Colonic mucosa (tissue), 4 donors: ENCODE measurements around the gene TRAPPC3L. TPM values are rescaled to one million over a fixed set of nuclear protein-coding genes. Genes with fewer than 3 reads are reported as not detected.

ENCODE experiments used
- DNase-seq: peaks from one replicate; pipeline ENCODE4 v3.0.0-alpha.2; 2020
- H3K27ac ChIP-seq: fragments of 200-600 bp; one replicate; pipeline ENCODE4 v1.8.0; 2021
- H3K27me3 ChIP-seq: fragments of 200-600 bp; one replicate; pipeline ENCODE4 v1.8.0; 2021
- H3K36me3 ChIP-seq: fragments of 200-600 bp; one replicate; pipeline ENCODE4 v1.8.0; 2021
- H3K4me1 ChIP-seq: fragments of 200-600 bp; one replicate; pipeline ENCODE4 v1.8.0; 2021; ENCODE audit warnings: mild to moderate bottlenecking
- H3K4me3 ChIP-seq: fragments of 200-600 bp; one replicate; pipeline ENCODE4 v1.8.0; 2021
- H3K9ac ChIP-seq, 2 donors: one replicate each; pipeline ENCODE4 v1.7.0; 2013; ENCODE audit warnings: control low read depth in 2 of 2, low read depth in 2 of 2, low read length in 2 of 2
- H3K9me3 ChIP-seq: fragments of 200-600 bp; one replicate; pipeline ENCODE4 v1.8.0; 2021
- CTCF ChIP-seq: fragments of 200-600 bp; IDR thresholded peaks from one replicate; pipeline ENCODE4 v1.8.0; 2022; ENCODE audit warnings: antibody characterized with exemption, mild to moderate bottlenecking
- intact Hi-C: fragments of 100-400 bp; cut with DNase I; formaldehyde crosslinking; loops from one replicate; pipeline ENCODE4 v1.14.1; 2022
- total RNA-seq, 2 donors: library from RNA; stranded (reverse); fragmentation: NEBNext Ultra II Directional in 1 of 2; extraction: Animal tissue kit (Norgen Biotek cat#: 25700) in 1 of 2; gene quantifications; one replicate each; pipeline ENCODE4 v1.2.1, GENCODE V29; 2021
- donor health status: healthy.
- donor health status: DM: no; HTN: no; CAD: no.
- donor health status: DM: no; HTN: no; CAD: no.

TRAPPC3L gene
- total RNA-seq, 2 donors from 2014 or later, result not detected

- no peaks in the 10 kb centered on the region for H3K4me1 ChIP-seq
- H3K27me3 ChIP-seq, result no peaks in the 10 kb centered on the region
- no peak overlapping the region for H3K9ac ChIP-seq
- intact Hi-C loops, result loop anchor here (5.0 kb wide), 2 partner anchors 246 to 266 kb away; no protein-coding TSS in a partner anchor
- no peaks in the 10 kb centered on the region for H3K36me3 ChIP-seq
- no peak for DNase-seq
- H3K27ac ChIP-seq, result no peak overlapping the region
- no peaks in the 10 kb centered on the region for H3K9me3 ChIP-seq
- no peak for TF ChIP-seq CTCF
- no peak overlapping the region for H3K4me3 ChIP-seq
Measured at GRCh38 chr6:116533233-116533957, 12.1 kb downstream of the TRAPPC3L start.

- H3K27ac ChIP-seq, result no peak overlapping the region
- no peaks in the 10 kb centered on the region for H3K27me3 ChIP-seq
- H3K4me3 ChIP-seq, result no peak overlapping the region
- DNase-seq, result peak; percentile 64
- no peaks in the 10 kb centered on the region for H3K9me3 ChIP-seq
- H3K9ac ChIP-seq, result no peak overlapping the region
- TF ChIP-seq CTCF, result peak; percentile 72
- intact Hi-C loops, result loop anchor here (5.0 kb wide), 2 partner anchors 245 to 265 kb away; no protein-coding TSS in a partner anchor
- no peaks in the 10 kb centered on the region for H3K4me1 ChIP-seq
- no peaks in the 10 kb centered on the region for H3K36me3 ChIP-seq
Measured at GRCh38 chr6:116531675-116532570, 13.6 kb downstream of the TRAPPC3L start.

GRCh38 chr6:116530436-116530835 is 15.0 kb downstream of the TRAPPC3L start:
- Histone ChIP-seq H3K27me3 (no peaks in the 10 kb centered on the region), H3K4me3 (no peak overlapping the region), H3K36me3 (no peaks in the 10 kb centered on the region), H3K9me3 (no peaks in the 10 kb centered on the region), H3K9ac (no peak overlapping the region), H3K27ac (no peak overlapping the region), H3K4me1 (no peaks in the 10 kb centered on the region)
- no peak for DNase-seq
- no peak for TF ChIP-seq CTCF
- intact Hi-C loops, result loop anchor here (5.0 kb wide), 2 partner anchors 243 to 263 kb away; no protein-coding TSS in a partner anchor

GRCh38 chr6:116529466-116530290 is 15.8 kb downstream of the TRAPPC3L start:
- Histone ChIP-seq H3K36me3 (no peaks in the 10 kb centered on the region), H3K9ac (no peak overlapping the region), H3K4me3 (no peak overlapping the region), H3K27me3 (no peaks in the 10 kb centered on the region), H3K4me1 (no peaks in the 10 kb centered on the region), H3K27ac (no peak overlapping the region), H3K9me3 (no peaks in the 10 kb centered on the region)
- no peak for TF ChIP-seq CTCF
- intact Hi-C loops, result loop anchor here (5.0 kb wide), 2 partner anchors 242 to 262 kb away; no protein-coding TSS in a partner anchor
- DNase-seq, result no peak

- Histone ChIP-seq H3K27ac (no peak overlapping the region), H3K4me1 (no peaks in the 10 kb centered on the region), H3K36me3 (no peaks in the 10 kb centered on the region), H3K27me3 (no peaks in the 10 kb centered on the region), H3K9me3 (no peaks in the 10 kb centered on the region), H3K9ac (no peak overlapping the region), H3K4me3 (no peak overlapping the region)
- intact Hi-C loops, result no loop called here
- TF ChIP-seq CTCF, result no peak
- no peak for DNase-seq
Measured at GRCh38 chr6:116528780-116529179, 16.7 kb downstream of the TRAPPC3L start.
